ENCODE data around the gene UCHL3. TPM values are rescaled to one million over a fixed set of nuclear protein-coding genes. Genes with fewer than 3 reads are reported as not detected.
A peak's percentile ranks its signal among the peaks of the same experiment; 100 is the strongest.
"Not testable (repeated sequence)": the region's sequence is repeated elsewhere in the genome, so short reads cannot be mapped to it uniquely, and the experiment has no call there.

UCHL3 gene
- total and polyA plus RNA-seq, 5 donors, result 16.2 to 26.8 (median 16.8) TPM

GRCh38 chr13:75518439-75519088 lies 31.0 kb upstream of the UCHL3 start:
- WGBS, result 96% methylated on average over 30 of the region's 30 CpGs
- Histone ChIP-seq H3K4me3 (ENCODE audit: low read length) (no peak overlapping the region), H3K9me3 (ENCODE audit: control insufficient read depth, low read length) (no peaks in the 10 kb centered on the region), H3K27me3 (ENCODE audit: control insufficient read depth, insufficient read depth) (no peaks in the 10 kb centered on the region), H3K27ac (ENCODE audit: low read length) (no peak overlapping the region), H3K4me1 (ENCODE audit: control insufficient read depth, insufficient read depth, low read length) (no peaks in the 10 kb centered on the region)
- intact Hi-C loops (cut with DNase I), result no loop called here
- DNase-seq (peak in 2 of 3 donors; percentile 33 to 48), ATAC-seq (peak in 1 of 2 donors; percentile 16)

- no peak for DNase-seq
- Histone ChIP-seq H3K4me3 (ENCODE audit: low read length) (no peak overlapping the region), H3K4me1 (ENCODE audit: control insufficient read depth, insufficient read depth, low read length) (no peaks in the 10 kb centered on the region), H3K27ac (ENCODE audit: low read length) (no peak overlapping the region), H3K27me3 (ENCODE audit: control insufficient read depth, insufficient read depth) (no peaks in the 10 kb centered on the region), H3K9me3 (ENCODE audit: control insufficient read depth, low read length) (no peaks in the 10 kb centered on the region)
- no peak for ATAC-seq
- intact Hi-C loops (cut with DNase I), result no loop called here
- 71% methylated on average over 3 of the region's 3 CpGs for WGBS
Observed at GRCh38 chr13:75521956-75522355, 27.6 kb upstream of the UCHL3 start.

GRCh38 chr13:75530549-75530961 lies 19.0 kb upstream of the UCHL3 start:
- H3K4me3 ChIP-seq (ENCODE audit: low read length), result no peak overlapping the region
- no peaks in the 10 kb centered on the region for H3K9me3 ChIP-seq (ENCODE audit: control insufficient read depth, low read length)
- DNase-seq, result no peak
- H3K27ac ChIP-seq (ENCODE audit: low read length), result no peak overlapping the region
- intact Hi-C loops (cut with DNase I), result loop anchor here in 1 of 4 donors (10.0 kb wide), 1 partner anchor 46 kb away; the partner anchor contains the start of gene TBC1D4
- H3K27me3 ChIP-seq (ENCODE audit: control insufficient read depth, insufficient read depth), result no peaks in the 10 kb centered on the region
- no peak for ATAC-seq
- H3K4me1 ChIP-seq (ENCODE audit: control insufficient read depth, insufficient read depth, low read length), result no peaks in the 10 kb centered on the region

- WGBS, result 96% methylated on average over 1 of the region's 1 CpG
- no peak overlapping the region for H3K27ac ChIP-seq (ENCODE audit: low read length)
Observed at GRCh38 chr13:75533861-75534260, 15.7 kb upstream of the UCHL3 start.

GRCh38 chr13:75537401-75538365 lies 11.9 kb upstream of the UCHL3 start, which contains the start of gene COMMD6:
Gene COMMD6, minus strand, starts transcription at chr13:75537841. Its CDS starts 36 bp downstream, at chr13:75537805.
- Histone ChIP-seq H3K9me3 (ENCODE audit: control insufficient read depth, low read length) (no peaks in the 10 kb centered on the region), H3K4me1 (ENCODE audit: control insufficient read depth, insufficient read depth, low read length) (no peaks in the 10 kb centered on the region), H3K4me3 (ENCODE audit: low read length) (peak within 1 kb of the TSS; percentile 88), H3K27ac (ENCODE audit: low read length) (peak within 1 kb of the TSS; percentile 1), H3K27me3 (ENCODE audit: control insufficient read depth, insufficient read depth) (no peaks in the 10 kb centered on the region)
- peak; percentile 86 to 92 (median 90) for DNase-seq
- WGBS, result under 1% methylated on average over 51 of the region's 51 CpGs
- intact Hi-C loops (cut with DNase I), result loop anchor here in 1 of 4 donors (10.0 kb wide), 1 partner anchor 53 kb away; the partner anchor contains the start of gene TBC1D4
- peak; percentile 97 to 99 for ATAC-seq

More at GRCh38 chr13:75533861-75534260, 15.7 kb upstream of the UCHL3 start:
- Histone ChIP-seq H3K4me3 (ENCODE audit: low read length) (no peak overlapping the region), H3K4me1 (ENCODE audit: control insufficient read depth, insufficient read depth, low read length) (no peaks in the 10 kb centered on the region), H3K9me3 (ENCODE audit: control insufficient read depth, low read length) (no peaks in the 10 kb centered on the region), H3K27me3 (ENCODE audit: control insufficient read depth, insufficient read depth) (no peaks in the 10 kb centered on the region)
- ATAC-seq, result no peak
- intact Hi-C loops (cut with DNase I), result loop anchor here in 1 of 4 donors (10.0 kb wide), 1 partner anchor 49 kb away; the partner anchor contains the start of gene TBC1D4
- no peak for DNase-seq

DNA sequence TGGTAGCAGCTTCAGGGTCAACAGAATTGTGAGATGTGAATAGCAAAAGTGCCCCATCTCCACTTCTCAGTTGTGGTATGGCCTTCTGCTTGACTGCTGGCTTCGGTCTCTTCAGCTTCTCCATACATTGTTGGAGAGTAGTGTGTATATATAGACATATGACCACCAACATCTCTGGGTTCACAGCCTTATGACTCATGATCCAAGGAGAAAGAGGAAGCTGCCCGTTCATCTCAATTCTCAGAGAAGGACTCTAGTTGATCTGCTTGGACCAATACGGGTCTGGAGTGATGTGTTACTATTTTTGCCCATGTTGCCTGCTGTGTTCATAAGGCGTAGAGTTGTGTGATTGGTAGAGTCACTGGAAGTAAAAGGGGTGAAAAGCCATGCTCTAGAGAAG lies 8.3 kb upstream of the UCHL3 start:
- intact Hi-C loops (cut with DNase I), result loop anchor here in 1 of 4 donors (10.0 kb wide), 1 partner anchor 186 kb away; no protein-coding TSS in a partner anchor
- ATAC-seq (no peak), DNase-seq (no peak)
- Histone ChIP-seq H3K27me3 (ENCODE audit: control insufficient read depth, insufficient read depth) (no peaks in the 10 kb centered on the region), H3K4me1 (ENCODE audit: control insufficient read depth, insufficient read depth, low read length) (no peaks in the 10 kb centered on the region), H3K4me3 (ENCODE audit: low read length) (no peak overlapping the region), H3K9me3 (ENCODE audit: control insufficient read depth, low read length) (no peaks in the 10 kb centered on the region), H3K27ac (ENCODE audit: low read length) (no peak overlapping the region)
- WGBS, result 76% methylated on average over 4 of the region's 4 CpGs

- WGBS, result 97% methylated on average over 1 of the region's 1 CpG
- Histone ChIP-seq H3K27ac (ENCODE audit: low read length) (no peak overlapping the region), H3K4me1 (ENCODE audit: control insufficient read depth, insufficient read depth, low read length) (no peaks in the 10 kb centered on the region), H3K4me3 (ENCODE audit: low read length) (no peak overlapping the region), H3K9me3 (ENCODE audit: control insufficient read depth, low read length) (no peaks in the 10 kb centered on the region), H3K27me3 (ENCODE audit: control insufficient read depth, insufficient read depth) (no peaks in the 10 kb centered on the region)
- ATAC-seq, result no peak
- intact Hi-C loops (cut with DNase I), result loop anchor here in 1 of 4 donors (10.0 kb wide), 1 partner anchor 187 kb away; no protein-coding TSS in a partner anchor
- DNase-seq, result no peak
Observed at GRCh38 chr13:75541961-75542360, 7.6 kb upstream of the UCHL3 start.

DNA sequence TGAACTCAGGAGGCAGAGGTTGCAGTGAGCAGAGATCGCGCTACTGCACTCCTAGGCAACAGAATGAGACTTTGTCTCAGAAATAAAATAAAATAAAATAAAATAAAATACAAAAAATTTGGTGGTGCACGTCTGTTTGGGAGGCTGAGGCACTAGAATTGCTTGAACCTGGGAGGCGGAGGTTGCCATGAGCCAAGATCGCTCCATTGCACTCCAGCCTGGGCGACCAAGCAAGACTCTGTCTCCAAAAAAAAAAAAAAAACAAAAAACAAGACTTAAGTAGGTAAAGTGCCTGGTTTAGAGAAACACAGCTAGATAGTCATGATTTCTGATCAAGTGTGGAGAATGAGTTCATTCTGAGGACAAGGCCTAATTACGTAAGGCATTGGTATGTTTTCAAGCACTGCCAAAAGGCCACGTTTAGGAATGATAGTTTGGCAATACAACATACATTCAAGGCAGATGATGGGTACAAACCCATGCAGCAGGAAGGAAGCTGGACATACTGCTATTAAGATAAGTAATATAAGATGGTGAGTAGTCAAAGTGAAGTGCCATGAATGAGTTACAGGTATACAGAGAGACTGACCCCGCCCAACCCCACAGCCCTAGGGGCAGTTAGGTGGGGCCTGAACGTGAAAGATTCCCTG lies 4.8 kb upstream of the UCHL3 start:
- intact Hi-C loops (cut with DNase I), result loop anchor here in 1 of 4 donors (10.0 kb wide), 1 partner anchor 190 kb away; no protein-coding TSS in a partner anchor
- Histone ChIP-seq H3K27me3 (ENCODE audit: control insufficient read depth, insufficient read depth) (no peaks in the 10 kb centered on the region), H3K4me3 (ENCODE audit: low read length) (no peak overlapping the region), H3K4me1 (ENCODE audit: control insufficient read depth, insufficient read depth, low read length) (no peaks in the 10 kb centered on the region), H3K27ac (ENCODE audit: low read length) (no peak overlapping the region), H3K9me3 (ENCODE audit: control insufficient read depth, low read length) (no peaks in the 10 kb centered on the region)
- DNase-seq (no peak), ATAC-seq (no peak)
- WGBS, result 84% methylated on average over 10 of the region's 10 CpGs

GRCh38 chr13:75545386-75545785 lies 4.2 kb upstream of the UCHL3 start:
- not testable (repeated sequence) for H3K4me1 ChIP-seq (ENCODE audit: control insufficient read depth, insufficient read depth, low read length); ATAC-seq; DNase-seq; H3K4me3 ChIP-seq (ENCODE audit: low read length); H3K9me3 ChIP-seq (ENCODE audit: control insufficient read depth, low read length); H3K27ac ChIP-seq (ENCODE audit: low read length); H3K27me3 ChIP-seq (ENCODE audit: control insufficient read depth, insufficient read depth)
- intact Hi-C loops (cut with DNase I), result loop anchor here in 1 of 4 donors (10.0 kb wide), 1 partner anchor 191 kb away; no protein-coding TSS in a partner anchor
- 87% methylated on average over 14 of the region's 14 CpGs for WGBS

DNA sequence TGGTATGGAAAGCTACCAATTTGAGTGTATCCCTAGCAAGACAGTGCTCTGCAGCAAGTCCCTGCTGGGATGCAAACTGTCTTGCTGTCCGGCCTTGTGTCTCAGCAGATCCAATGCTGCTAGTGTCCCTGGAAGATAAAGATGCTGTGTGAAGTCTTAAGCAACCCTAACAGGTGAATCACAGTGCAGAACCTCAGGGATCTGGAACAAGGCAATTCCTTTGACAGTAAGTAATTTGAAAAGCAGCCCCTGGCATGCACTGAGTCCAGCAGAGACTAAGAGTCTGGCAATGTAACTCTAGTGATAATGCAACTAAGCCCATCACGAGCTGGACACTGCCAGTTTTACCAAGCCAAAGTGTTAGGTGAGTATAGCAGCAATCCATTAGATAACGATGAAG lies 1.7 kb upstream of the UCHL3 start:
- H3K27me3 ChIP-seq (ENCODE audit: control insufficient read depth, insufficient read depth), result no peaks in the 10 kb centered on the region
- DNase-seq (no peak), ATAC-seq (no peak)
- no peaks in the 10 kb centered on the region for H3K4me1 ChIP-seq (ENCODE audit: control insufficient read depth, insufficient read depth, low read length)
- WGBS, result 76% methylated on average over 3 of the region's 3 CpGs
- no peaks in the 10 kb centered on the region for H3K9me3 ChIP-seq (ENCODE audit: control insufficient read depth, low read length)
- no peak overlapping the region for H3K4me3 ChIP-seq (ENCODE audit: low read length)
- no peak overlapping the region for H3K27ac ChIP-seq (ENCODE audit: low read length)
- intact Hi-C loops (cut with DNase I), result loop anchor here in 1 of 4 donors (10.0 kb wide), 1 partner anchor 193 kb away; no protein-coding TSS in a partner anchor
